GM19023 (cell line): ENCODE data around the gene HMCN1.

Experiments
- ATAC-seq: cut with Tn5 transposase; IDR thresholded peaks from one replicate; pipeline ENCODE4 v1.9.1; 2021; ENCODE audit warnings: mild to moderate bottlenecking, moderate library complexity; ENCODE audit not compliant: unreplicated experiment

HMCN1 gene

DNA sequence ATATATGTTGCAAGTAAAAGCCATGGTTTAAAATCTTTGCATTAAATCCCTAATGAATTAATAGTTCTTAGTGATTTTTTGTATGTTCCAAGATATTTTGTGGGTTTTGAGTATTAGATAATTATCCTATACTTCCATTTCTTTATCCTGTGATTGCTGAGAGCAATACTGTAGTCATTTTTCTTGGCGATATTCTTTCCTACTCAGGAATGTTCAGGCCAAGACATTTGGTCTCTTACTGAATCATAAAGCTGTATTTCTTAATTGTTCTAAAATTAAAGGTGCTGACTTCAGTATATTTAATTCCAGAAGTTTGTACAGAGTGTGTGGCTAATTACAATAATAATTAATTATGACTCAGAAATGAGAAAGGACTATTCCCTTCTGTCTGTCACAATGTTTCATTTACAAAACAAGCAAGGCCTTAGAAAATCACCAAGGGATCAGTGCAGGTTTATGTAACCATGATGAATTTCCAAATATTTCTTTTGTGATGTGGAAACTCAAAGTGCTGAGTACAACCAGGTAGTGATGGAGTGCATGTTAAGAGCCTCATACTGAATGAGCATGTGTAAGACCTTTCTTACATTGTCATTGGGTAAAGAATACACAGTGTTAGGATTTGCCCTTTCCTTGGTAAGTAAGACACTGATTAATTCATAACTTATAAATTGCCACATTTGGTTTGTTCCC is 161.2 kb downstream of the HMCN1 start:
- no peak for ATAC-seq

GRCh38 chr1:185896863-185897262 is 162.7 kb downstream of the HMCN1 start:
- no peak for ATAC-seq

DNA sequence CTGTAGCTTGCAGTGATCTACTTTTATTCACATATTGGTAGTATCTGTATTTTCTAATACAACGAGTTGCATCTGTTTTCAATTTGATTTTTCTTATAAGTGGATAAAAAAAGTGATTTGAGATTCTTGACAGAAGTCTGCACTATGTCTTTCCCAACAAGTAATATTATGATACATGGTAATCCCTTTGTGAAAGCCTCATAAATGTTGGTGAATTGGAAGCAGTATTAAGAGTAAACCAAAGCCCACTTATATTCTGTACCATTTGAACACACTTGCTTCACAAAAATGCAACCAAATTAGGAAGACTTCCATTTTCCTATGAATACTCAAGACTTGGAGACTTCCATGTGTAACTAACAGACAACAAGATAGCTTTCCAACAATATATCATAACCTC is 172.0 kb downstream of the HMCN1 start:
- no peak for ATAC-seq

DNA sequence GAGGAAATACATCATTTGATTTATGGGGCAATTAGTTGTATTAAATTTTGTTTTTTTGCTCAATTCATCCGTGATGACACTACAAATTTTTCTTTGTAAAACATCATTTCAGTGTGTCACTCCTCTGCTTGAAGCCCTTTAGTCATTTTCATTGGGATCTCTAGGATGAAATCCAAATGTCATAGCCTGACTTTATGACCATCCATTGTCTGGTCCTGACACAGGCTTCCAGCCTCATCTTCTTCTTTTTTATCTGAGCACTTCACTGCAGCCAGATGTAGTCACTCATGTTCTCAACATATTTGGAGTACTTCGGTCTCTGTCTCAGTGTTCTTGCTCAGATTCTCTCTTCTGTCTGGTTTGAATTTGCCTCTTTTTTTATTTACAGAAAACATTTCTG is 173.1 kb downstream of the HMCN1 start:
- no peak for ATAC-seq

DNA sequence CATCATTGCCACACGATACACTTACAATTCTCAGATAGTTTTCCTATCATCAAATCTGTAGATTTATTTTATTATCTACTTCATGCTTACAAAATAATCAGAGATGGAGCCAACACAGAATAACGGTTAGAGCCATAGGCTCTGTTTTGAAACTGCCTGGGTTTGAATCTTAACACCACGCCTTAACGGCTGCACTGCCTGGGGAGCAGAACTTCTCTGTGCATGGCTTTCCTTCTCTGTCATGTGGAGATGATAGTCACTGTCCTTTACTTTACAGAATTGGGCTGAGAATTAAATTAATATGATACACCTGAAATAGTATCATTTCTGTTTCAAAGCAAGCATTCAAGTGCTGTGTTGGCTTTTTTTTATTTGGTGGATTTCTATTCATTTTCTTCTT is 177.8 kb downstream of the HMCN1 start:
- no peak for ATAC-seq

DNA sequence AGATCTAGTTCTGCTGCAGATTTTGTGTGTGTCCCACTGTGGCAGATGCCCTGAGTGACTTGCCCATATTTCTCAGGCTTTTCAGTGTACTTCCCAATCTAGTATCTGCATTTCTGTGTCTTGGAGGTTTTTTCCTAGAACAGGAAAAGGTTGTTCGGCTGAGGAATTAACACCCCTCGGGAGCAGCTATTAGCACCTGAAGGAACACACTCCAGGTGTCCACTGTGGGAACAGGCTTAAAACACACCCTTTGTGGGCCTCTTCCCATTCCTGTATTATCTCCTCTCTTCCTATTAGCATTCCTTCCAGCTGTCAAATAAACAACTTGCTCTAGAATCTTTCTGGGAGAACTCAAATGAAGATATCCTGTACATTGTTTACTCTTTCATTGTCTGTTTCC is 178.3 kb downstream of the HMCN1 start:
- no peak for ATAC-seq

DNA sequence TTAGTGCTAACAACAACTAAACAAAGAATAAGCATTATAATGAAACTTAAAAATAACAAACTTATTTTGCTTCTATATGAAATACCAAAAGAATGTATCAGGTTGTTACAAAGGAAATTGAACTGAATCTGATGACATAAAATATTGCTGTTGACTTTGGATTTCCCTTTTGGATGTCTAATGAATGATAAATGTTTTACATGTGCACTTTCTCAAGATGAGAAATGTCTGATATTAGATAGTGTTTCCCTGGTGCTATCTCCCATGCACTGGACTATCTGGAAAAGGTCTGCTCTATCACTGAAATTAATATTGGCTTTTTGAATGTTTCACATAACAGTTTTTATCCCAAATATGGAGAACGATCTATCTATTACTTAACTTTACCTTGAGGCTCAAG is 179.9 kb downstream of the HMCN1 start:
- ATAC-seq = no peak

DNA sequence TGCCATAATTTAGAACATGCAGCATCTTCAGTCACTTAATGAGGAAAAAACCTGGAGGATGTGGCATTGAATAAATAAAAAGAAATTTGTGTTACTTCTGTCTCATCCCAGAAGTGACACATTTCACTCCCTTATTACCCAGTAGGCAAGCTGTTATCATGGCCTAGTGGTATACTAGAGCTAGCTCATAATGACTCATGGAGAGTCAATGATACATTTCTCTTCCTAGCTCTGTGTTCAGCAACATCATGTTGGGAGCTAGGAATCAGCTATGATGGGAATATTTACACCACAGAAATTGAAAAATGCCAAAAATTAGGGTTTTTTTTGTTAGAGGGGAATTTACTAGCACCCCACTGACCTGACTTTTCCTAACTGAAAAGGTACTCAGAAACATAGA is 182.7 kb downstream of the HMCN1 start:
- ATAC-seq = no peak

- no peak for ATAC-seq
These were observed 183.5 kb downstream of the HMCN1 start for GRCh38 chr1:185917646-185918045.

DNA sequence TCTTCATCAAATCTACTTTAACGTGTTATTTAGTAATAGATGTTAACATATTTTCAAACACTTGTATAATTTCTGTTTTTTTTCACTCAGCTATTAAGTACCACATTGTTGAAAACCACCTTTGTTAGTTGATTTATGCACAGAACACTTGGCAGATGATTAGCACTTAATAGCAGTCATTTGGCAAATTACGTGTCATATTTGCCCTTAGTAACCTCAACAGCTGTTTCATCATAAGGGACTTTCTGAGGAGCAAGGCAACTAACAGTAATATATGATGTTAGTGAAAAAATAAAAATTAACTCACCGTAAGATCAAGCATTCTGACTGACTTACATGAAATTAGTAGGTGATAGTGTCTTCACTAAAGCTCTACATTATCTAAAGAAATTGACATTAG is 186.4 kb downstream of the HMCN1 start:
- no peak for ATAC-seq

- ATAC-seq = no peak
These were observed 187.4 kb downstream of the HMCN1 start for GRCh38 chr1:185921636-185922035.

DNA sequence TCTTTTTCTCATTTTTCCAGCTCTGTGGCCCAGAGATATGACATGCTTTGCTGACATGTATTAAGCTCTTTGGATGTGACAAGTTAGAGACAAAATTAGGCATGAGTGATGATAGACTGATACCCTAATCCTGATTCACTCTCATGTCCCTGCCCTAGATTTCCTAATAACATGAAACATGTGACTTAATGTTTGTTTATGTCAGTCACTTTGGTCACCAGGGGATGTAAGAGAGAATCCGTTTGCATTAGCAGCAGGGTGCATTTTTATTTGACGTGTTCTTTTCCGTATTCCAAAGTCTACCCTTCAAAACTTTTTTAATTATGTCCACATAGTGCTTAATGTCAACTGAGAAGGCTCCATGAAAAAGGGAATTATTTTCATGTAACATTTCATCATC is 192.4 kb downstream of the HMCN1 start:
- ATAC-seq = no peak

GRCh38 chr1:185929776-185930175 is 195.6 kb downstream of the HMCN1 start:
- no peak for ATAC-seq

- ATAC-seq = no peak
These were observed 197.2 kb downstream of the HMCN1 start for GRCh38 chr1:185931438-185931837.

DNA sequence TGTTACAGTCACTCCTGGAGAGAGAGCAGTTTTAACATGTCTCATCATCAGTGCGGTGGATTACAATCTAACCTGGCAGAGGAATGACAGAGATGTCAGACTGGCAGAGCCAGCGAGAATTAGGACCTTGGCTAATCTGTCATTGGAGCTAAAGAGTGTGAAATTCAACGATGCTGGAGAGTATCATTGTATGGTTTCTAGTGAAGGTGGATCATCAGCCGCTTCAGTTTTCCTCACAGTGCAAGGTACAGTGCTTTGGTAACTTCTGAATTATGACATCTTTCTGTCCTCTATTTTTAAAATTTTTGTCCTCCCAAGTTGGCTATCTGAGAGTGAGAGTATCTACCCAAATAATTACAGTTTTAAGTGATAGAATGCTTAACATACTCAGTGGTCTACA is 199.4 kb downstream of the HMCN1 start:
- ATAC-seq = no peak

- ATAC-seq = no peak
These were observed 200.4 kb downstream of the HMCN1 start for GRCh38 chr1:185934476-185935189.

- no peak for ATAC-seq
These were observed 201.2 kb downstream of the HMCN1 start for GRCh38 chr1:185935360-185935759.

DNA sequence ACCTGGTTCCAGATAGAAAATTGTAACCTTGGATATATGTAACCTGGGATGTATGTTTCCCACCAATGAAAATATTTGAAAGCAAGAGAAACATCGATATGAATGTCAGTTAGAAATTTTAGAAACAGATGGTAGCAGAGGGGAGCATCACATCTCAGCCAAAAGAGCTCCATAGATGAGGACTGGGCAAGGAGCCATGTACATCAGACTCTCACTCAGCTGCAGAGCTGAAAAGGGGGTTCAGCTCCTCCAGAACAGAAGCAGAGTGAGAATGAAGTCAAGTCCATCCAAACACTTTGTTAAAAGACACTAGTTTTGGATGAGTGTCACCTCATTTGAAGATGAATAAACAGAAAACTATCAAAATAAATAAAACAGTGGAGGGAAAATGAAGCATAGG is 202.4 kb downstream of the HMCN1 start:
- ATAC-seq = no peak

- ATAC-seq = no peak
These were observed 204.2 kb downstream of the HMCN1 start for GRCh38 chr1:185938396-185938795.

DNA sequence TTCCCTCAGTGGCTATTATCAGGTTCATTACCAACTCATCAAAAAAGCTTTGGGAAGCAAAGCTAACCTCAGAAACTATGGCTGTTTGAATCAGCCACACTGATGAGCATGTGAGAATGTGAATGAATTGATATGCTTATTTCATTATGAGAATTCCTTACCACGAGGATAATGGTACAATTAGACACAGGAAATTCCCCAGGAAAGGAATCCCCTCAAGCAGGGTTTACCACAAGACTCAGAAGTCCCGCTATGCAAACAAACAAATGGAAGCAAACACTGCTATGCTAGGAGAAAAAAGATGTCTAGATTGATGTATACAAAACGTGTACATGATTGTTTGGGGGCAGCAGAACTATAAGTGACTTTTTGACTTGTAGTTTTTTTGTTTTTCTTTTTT is 205.0 kb downstream of the HMCN1 start:
- ATAC-seq = no peak

DNA sequence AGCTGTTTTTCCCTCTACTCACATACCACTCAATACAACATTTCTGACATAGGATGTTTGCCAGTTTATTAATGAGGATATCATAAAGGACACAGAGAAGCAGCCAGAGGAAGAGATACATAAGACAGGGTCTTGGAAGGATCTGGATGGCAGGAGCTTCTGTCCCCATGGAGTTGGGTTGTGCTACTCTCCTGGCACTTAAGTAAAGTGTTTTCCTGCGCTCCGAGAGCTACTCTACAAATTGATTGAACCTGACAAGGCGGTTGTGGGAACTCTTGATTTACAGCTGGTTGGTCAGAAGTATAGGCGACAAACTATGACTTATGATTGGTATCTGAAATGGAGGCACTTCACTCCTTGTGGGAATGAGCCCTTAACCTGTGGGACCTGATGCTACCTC is 208.8 kb downstream of the HMCN1 start:
- ATAC-seq = no peak

DNA sequence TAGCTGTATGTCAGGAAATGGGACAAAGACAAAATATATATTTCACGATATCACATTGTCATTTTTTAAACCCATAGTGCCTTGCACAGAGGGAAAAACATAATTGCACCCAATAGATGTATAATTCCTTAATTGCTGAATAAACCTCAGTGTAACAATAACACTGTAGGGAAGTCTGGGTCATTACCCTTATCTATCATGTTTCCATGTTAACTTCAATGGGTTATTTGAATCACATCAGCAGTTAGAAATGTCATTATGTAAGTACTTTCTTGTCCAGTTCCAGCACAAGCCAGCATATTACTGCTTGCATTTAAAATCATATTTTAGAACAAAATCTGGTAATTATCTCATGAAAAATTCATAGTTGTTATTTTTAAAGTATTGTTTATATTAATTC is 222.7 kb downstream of the HMCN1 start:
- no peak for ATAC-seq
